NCI-H345 (cell line): ENCODE data around the gene PPEF1.

ENCODE experiments used
- DNase-seq: peaks from one replicate; lab custom pipeline; 2025; lab: John Stamatoyannopoulos, UW

Gene PPEF1, protein sequence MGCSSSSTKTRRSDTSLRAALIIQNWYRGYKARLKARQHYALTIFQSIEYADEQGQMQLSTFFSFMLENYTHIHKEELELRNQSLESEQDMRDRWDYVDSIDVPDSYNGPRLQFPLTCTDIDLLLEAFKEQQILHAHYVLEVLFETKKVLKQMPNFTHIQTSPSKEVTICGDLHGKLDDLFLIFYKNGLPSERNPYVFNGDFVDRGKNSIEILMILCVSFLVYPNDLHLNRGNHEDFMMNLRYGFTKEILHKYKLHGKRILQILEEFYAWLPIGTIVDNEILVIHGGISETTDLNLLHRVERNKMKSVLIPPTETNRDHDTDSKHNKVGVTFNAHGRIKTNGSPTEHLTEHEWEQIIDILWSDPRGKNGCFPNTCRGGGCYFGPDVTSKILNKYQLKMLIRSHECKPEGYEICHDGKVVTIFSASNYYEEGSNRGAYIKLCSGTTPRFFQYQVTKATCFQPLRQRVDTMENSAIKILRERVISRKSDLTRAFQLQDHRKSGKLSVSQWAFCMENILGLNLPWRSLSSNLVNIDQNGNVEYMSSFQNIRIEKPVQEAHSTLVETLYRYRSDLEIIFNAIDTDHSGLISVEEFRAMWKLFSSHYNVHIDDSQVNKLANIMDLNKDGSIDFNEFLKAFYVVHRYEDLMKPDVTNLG

DNA sequence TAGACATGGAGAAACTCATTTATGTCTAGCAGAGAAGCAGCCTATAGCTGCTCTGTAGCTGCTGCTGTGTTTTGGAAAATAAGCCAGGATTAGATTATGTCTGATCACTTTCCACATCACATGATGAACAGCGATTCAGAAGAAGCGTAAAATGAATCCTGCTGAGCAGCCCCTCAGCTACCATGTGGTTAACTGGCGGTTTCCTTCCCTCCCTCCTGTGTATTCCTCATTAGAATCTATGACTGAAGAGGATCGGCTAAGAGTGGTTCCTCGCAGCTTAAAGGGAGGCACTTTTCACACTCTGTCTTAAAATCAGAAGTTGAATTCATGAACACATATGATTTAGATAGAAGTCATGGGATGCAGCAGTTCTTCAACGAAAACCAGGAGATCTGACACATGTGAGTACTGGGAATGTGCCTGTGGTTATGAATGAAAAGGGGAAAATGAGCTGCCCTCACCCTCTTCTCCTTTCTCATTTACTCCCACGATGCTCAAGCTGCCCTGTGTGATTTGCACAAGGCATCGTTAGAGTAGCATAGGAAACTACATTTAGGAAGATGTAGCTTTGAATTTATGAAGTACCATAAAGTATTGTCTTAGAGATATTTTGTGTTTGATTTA lies at the start of gene PPEF1:
PPEF1 (plus strand) TSS at position 220 of the 624 bp plus-strand sequence; CDS start at position 356, 136 bp downstream.
- no peak for DNase-seq

DNA sequence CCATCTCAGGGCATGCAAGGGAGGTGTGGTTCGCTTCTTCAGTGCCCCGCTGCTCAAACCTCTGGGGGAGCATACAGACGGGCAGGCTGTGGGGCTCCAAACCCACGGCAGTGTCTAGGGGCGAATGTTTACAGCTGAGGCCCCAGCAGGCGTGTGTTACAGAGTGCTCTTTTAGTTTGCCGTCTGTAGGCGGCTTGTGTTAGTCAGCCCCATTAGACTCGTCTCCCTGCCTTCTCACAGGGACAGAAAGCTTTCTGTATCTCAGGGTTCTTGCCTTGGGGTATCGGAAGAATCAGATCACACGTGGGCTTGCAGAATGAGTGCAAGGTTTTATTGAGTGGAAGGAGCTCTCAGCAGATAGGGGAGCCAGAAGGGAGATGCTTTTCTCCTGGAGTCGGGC lies 46.2 kb upstream of the PPEF1 start:
- no peak for DNase-seq

DNA sequence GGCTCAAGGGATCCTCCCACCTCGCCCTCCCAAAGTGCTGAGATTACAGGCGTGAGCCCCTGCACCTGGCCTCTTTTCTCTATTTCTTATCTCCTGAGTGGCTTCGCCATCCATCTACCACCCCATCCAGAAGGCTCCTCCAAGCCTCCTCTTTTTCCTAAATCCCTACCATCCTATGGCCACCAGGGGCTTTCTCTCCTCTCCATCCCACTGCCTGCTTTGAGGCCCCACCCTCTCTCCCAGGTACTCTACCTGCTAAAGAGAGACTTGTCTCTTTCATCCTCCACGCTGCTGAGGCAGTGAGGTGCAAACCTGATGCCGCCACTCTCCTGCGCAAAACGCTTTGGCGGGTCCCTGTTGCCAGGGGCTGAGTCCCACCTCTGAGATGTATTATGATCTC lies 42.5 kb upstream of the PPEF1 start:
- peak; percentile 7 for DNase-seq

DNA sequence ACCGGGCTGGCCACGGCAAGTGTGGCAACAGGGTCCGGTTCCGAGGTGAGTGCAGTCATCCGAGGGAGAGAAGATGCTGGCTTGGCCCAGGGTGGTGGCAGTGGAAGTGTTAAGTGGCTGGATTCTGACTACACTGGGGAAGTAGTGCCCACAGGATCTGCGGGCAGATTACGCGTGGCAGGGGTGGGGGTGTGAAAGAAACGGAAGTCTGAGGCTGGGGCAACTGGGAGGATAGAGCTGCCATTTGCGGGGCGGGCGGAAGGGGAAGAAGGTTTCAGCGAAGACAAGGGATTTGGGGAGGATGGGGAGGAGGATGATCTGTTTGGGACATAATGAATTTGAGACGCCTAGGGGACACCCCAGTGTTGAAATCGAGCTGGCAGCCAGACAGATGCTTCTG lies 40.8 kb upstream of the PPEF1 start:
- no peak for DNase-seq

DNA sequence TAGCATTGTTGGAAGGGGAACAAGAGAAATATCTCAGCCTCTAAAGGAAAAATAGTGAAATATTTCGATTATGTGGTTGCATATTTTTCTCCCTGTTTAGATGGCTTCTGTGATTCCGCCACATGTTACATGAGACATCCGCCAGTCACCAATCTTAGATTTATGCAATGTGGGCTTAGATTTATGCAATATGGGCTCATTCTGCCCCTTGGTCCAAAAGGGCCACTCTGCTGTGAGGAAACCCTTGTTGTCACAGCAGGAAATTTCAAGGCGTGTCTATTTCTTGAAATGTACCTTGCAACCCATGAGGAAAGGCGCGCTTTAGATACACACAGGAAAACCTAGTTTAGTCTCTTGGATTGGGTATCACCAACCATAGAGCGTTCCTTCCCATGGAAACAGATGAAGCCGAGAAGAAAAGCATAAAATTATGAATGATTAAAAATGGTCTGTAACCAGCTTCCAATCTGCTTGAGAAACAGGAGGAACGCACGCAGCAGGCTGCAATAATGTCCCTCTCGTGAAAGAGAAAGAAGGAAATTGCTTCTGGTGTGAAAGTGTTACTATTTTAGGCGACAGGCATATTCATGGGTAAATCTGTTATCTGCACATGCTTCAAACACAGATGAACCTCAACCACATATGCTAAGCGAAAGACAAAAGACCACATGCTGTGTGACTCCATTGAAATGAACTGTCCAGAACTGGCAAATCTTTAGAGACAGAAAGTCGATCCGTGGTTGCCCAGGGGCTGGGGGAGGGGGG lies 39.2 kb upstream of the PPEF1 start:
- DNase-seq = peak; percentile 91

DNA sequence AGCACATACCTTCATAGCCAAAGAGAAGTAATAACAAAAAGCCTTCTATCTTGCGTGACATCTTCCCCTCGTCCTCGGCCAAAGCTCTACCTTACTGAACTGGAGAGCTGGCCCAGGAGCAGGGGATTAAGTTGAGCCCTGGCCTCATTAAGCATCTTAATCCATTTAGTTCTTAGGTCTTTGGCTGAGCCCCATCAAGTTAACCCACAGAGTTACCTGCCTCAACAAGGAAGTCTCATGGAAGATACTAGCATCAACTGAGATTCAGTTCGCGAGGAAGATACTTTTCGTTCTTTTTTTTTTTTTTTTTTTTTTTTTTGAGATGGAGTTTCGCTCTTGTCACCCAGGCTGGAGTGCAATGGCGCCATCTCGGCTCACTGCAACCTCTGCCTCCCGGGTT lies 35.4 kb upstream of the PPEF1 start, which contains the start of gene RS1:
RS1 (minus strand) TSS at position 101 of the 400 bp plus-strand sequence; CDS start at position 61, 40 bp downstream.
- no peak for DNase-seq

DNA sequence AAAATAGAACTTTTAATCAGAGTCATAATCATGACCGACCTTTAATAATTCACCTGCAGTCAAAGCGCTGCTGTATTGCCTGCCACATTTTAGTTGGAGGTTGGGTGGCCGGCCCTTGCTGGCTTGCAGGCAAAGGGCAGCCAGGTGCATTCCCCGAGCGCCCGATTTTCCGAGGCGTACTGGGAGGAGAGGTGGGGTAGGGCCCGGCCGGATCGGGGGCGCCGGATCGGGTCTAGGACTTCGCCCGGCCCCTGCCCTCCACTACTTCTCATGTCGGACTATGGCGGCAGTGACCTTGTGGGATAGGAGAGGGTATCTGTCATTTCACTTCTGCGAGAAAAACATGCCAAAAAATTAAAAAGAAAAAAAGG lies 33.0 kb upstream of the PPEF1 start:
- peak; percentile 40 for DNase-seq

DNA sequence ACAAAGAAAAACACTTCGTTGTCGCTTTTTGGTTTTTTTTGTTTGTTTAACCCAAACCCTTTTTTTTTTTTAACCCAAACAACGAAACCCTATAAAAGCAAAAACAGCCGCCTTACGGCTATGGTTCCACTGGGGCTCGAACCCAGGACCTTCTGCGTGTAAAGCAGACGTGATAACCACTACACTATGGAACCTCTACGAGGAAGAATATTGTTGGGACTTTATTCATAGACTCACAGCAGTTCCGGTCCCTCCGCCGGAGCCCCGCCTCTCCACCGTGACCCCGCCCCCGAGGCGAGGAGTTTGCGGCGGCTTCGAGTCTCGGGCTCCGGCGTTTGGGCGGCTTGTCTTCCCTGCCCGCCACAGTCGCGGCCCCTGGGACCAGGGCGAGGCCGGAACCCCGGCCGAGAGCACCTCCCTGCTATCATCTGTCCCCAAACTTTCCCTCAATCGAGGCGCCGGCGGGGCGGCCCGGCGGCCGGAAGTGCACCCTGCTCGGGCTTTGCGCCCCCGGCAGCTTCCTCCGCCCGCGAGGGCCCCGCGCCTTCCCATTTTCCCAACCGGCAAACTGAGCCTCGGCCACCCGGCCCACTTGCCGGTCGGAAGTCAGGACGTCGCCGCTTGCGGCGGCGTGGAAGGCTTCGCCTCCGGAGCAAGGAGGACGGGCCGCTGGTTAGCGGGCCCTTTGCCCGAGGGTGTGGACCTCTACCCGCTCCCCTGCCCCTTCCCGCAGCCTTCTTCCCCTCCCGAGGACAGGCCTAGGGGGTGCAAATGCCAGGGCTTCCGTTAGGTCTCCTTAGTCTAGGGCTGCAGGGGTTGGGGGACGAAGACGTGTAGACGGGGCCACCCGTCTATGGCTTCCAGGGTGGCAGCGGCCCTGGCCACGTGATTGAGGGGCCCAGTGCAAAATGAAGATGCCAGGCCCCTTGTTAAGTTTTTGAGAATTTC lies 32.4 kb upstream of the PPEF1 start:
- DNase-seq = peak; percentile 83

DNA sequence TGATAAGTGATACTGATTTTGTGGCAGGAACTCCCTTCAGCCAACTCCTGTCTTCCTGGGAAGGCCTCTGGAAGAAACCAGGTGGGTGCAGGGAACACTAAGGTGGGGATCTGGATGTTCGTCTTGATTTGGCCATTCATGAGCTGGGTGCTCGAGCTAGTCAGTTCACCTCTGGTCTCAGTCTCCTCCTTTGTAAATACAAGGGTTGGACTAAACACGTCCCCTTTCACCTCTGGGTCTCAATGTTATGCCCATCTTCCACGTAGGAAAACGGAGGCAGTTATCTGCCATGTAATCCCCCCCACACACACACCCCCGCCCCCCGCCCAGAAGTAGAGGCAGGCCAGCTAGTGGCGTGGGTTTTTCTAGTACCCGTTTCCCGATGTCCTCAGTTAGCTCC lies 31.4 kb upstream of the PPEF1 start:
- no peak for DNase-seq

DNA sequence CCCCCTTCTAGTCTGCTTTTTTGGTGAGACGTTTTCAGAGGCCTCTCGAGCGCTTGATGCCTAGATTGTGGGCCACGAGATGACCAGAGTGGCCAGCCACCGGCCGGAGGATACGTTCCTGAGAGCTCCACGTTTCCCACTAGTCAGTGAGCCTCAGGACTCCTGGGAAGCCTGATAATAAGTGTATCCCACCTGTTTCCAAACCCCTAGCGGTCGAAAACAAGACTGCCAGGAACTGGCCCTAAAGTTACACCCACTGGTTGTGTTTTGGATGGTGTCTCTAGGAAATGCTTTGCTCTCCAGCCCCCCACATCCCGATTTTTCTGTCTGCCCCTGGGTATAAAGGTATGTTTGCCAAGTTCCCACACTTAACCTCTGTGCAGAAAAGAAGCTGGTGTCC lies 31.0 kb upstream of the PPEF1 start:
- DNase-seq = no peak

DNA sequence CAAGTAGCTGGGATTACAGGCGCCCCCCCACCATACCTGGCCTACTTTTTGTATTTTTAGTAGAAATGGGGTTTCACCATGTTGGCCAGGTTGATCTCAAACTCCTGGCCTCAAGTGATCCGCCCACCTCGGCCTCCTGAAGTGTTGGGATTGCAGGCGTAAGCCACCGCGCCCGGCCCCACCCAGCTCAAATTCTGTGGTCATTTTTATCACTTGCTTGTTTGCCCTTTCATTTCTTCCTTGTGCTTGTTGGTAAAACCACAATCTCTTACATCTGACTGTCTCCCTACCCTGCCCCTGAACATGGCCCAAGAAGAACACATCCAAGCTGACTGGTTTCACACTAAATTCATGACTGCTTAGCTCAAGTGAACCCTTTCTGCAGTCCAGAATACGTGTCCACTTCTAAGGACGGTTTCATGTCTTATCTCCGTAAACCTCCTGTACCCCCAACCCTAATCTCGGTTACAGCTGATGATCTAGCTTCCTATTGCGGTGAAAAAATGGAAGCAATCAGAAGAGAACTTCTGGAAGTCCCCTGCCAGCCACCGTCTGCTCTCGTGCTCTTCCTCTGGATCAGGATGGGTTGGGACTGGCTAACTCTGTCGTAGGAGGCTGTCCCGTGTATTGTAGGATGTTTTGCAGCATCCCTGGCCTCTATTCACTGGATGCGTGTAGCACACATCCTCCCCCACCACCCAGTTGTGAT lies 30.1 kb upstream of the PPEF1 start:
- DNase-seq = no peak

DNA sequence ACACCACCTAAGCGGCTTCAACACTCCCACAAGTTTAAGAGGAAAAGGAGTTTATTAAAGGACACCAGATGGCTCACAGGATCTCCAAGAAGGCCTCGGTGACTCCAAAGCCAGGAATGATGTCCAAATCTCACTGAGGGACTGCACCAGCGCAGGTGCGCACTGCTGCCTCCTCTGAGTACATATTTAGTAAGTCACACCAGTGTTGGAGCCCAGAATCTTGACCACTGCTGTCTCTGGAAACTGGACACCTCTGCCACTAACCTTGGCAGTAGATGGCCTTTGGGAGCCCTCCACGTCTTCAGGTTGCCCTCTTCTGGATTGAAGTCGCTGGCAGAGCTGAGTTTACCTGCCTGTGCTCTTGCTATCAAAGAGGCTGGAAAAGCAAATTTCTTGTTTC lies 25.4 kb upstream of the PPEF1 start:
- no peak for DNase-seq

DNA sequence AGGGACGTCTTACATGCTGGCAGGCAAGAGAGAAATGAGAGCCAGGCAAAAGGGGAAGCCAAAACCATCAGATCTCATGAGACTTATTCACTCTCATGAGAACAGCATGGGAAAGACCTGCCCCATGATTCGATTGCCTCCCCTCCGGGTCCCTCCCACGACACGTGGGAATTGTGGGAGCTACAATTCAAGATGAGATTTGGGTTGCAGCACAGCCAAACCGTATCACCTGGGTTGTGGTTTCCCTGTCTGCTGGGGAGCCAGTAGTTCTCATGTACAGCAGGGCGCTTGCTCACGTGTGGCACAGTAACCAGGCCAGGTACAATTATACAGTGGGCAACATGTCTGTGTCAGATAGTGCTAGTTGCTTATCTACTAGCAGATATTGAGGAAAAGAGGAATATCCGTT lies 24.5 kb upstream of the PPEF1 start:
- DNase-seq = no peak

DNA sequence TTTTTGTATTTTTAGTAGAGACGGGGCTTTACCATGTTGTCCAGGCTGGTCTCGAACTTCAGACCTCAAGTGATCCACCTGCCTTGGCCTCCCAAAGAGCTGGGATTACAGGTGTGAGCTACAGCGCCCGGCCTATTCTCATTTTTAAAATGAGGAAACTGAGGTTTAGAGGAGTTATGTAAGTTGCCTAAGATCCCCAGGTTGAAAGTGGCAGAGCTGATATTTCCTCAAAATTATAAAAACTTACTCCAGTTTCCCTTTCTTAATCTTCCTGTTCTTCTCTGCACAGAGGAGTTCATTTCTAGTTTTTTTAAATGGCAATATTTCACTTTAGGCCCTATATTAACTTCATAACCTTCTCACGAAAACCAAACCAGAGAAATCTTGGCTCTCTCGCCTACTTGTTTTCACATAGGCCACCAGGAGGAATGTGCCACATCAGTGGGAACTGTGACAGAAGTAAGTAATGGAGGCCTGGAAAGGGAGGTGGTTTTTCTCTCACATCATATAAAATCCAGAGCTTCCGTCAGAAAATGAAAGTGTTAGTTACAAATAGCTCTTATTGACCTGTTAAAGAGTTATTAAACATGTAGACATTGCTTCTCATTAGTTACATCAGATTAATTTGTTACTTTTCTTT lies 19.5 kb upstream of the PPEF1 start:
- no peak for DNase-seq

DNA sequence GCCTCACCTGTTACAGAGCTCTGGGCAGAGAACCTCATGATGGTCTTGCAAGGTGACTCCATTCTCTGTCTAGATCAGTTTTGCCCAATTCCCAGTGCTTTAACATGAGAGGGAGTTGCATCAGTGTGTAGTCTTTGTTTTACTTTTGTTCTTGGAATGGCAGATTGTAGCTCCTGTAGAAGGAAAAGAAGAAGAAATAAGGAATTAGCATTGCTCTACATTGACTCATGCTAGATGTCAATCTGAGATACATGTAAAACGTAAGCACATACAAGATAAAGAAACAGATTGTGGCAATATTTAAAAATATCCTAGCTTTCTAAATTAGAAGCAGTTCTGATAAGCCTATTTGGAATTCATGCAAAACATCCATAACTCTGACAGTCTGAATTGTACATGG lies 16.0 kb upstream of the PPEF1 start:
- no peak for DNase-seq

DNA sequence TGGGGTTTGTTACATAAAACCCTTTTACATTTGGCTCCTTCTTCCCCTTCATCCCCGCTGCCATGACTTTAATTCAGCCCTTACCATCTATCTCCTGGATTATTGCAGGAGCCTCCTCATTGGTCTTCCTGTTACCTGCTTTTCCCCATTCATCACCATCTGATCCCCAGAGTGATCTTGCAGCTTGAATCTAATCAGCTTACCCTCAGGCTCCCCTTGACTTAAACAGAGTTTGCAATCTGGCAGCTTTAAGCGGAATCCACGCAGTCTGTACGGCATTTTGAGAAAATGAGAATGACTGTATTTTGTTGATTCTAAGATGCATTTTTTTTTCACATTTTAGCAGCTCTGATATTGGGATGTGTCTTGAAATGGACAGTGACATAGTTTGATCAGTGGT lies 14.9 kb upstream of the PPEF1 start:
- DNase-seq = no peak

DNA sequence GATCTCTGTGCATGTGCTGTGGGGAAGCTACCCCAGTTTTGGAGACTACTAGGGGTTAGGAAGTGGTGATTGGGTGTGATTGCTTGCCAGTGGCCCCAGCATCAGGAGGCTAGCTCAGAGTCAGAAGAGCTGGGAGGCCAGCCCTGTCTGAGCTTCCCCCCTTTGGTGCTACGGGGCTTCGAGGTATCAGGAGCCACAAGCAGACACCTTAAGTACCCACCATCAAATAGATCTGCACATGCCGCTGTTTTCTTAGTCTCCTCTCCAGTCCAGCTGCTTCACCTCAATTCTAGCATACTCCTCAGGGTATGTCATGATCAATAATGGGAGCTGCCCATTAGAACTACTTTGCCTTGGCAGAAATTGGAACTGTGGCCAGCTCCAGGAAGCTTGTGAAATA lies 10.8 kb upstream of the PPEF1 start:
- DNase-seq = no peak

DNA sequence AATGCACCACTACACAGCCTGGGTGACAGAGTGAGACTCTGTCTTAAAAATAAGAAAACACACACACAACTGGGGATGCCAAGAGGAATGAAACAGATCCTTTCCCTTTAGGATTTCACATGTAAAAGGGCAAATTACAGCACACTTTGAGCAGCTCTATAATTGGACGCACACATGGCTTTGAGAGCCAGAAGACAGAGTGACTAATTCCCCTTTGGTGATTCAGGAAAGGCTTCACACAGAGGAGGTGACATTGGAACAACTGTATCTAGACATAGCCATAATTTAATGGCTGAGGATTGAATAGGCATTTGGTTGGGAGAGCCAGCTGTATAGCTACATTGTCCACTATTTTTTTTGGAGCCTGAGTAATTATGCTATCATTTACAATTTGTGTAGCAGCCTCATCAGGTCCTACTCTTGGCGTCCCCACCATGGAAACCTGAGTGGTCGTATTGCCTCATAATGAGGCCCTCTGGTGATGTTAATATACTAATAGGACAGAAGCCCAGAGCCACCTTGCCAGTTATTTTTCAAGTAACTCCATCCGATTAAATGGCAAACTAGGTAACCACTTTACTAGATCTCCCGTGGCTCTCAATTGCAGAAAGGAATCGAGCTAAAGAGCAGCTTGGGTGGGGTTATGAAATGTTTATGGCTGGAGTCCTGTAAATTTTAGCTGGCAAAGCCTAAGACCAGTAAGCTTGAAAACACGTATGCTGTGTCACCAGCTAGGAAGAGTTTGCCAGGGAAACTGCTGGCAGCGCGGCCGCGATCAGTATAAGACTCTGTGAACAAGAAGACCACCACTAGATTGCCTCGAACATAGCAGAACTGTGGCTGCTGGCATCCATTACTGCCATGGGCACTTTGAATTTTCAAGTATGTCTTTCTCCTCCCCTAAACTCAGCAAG lies 8.5 kb upstream of the PPEF1 start:
- DNase-seq = no peak
